ENCODE data around the gene GLI2. TPM values are rescaled to one million over a fixed set of nuclear protein-coding genes. Genes with fewer than 3 reads are reported as not detected.

Gene GLI2
- total RNA-seq, 1 experiment from 2014 or later = 1.4 TPM

GRCh38 chr2:120759543-120760331 lies 24.1 kb downstream of the GLI2 start:
- no peak for DNase-seq
- Mint-ChIP-seq H3K27ac (ENCODE audit: unreplicated experiment) (no peak overlapping the region), H3K36me3 (ENCODE audit: insufficient read depth, unreplicated experiment) (no peaks in the 10 kb centered on the region), H3K9me3 (ENCODE audit: low read depth, unreplicated experiment) (no peaks in the 10 kb centered on the region), H3K4me1 (ENCODE audit: low read depth, unreplicated experiment) (no peaks in the 10 kb centered on the region), H3K4me3 (ENCODE audit: low read depth, unreplicated experiment) (no peak overlapping the region), H3K27me3 (ENCODE audit: unreplicated experiment) (no peaks in the 10 kb centered on the region)
- TF ChIP-seq, protein P1, sequence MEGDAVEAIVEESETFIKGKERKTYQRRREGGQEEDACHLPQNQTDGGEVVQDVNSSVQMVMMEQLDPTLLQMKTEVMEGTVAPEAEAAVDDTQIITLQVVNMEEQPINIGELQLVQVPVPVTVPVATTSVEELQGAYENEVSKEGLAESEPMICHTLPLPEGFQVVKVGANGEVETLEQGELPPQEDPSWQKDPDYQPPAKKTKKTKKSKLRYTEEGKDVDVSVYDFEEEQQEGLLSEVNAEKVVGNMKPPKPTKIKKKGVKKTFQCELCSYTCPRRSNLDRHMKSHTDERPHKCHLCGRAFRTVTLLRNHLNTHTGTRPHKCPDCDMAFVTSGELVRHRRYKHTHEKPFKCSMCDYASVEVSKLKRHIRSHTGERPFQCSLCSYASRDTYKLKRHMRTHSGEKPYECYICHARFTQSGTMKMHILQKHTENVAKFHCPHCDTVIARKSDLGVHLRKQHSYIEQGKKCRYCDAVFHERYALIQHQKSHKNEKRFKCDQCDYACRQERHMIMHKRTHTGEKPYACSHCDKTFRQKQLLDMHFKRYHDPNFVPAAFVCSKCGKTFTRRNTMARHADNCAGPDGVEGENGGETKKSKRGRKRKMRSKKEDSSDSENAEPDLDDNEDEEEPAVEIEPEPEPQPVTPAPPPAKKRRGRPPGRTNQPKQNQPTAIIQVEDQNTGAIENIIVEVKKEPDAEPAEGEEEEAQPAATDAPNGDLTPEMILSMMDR (IDR thresholded peaks at IDR 0.05; ENCODE audit: unreplicated experiment) = no peak
- BruUV-seq (replicated peaks) = no TSS peak
- CTCF ChIA-PET = interaction anchor here (0.6 kb wide), 1 partner anchor 18 kb away, joined by 3 read pairs; no protein-coding TSS in a partner anchor
- intact Hi-C loops (cut with micrococcal nuclease; ENCODE audit: unreplicated experiment) = no loop called here

DNA sequence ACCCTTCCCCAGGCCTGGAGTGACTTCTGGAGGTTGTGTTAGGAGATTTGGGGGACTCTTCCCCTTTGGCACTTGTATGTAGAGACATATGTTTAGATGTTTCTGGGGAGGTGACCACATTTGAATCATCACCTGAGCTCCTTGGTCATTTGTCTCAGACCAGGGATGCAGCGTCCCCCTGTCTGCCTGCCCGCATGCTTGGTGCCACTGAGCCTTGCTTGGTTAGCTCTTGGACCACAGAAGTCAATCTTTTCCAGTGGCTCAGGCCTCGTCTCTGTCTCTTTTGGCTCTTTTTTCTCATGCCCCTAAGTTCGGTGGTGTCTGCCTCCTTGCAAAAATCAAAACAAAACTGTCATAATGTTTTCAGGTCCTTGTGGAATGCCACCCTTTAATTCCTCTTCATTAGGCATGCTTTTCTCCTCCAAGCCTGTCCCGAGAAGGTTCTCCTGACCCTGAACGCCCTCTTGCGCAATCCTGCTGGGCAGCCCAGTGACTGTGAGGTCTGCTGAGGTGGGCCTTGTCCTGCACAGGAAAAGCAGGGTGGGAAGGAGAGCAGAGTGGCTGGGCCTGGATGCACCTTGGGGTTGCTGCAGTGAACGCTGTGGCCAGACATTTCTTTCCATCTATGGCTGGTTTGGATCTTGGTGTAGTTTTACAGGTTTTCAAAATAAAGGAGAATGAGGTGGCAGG lies 24.9 kb downstream of the GLI2 start:
- H3K4me1 Mint-ChIP-seq (ENCODE audit: low read depth, unreplicated experiment) = no peaks in the 10 kb centered on the region
- TF ChIP-seq, protein P1 (IDR thresholded peaks at IDR 0.05; ENCODE audit: unreplicated experiment) = no peak
- no peak for DNase-seq
- H3K27me3 Mint-ChIP-seq (ENCODE audit: unreplicated experiment) = no peaks in the 10 kb centered on the region
- BruUV-seq (replicated peaks) = no TSS peak
- intact Hi-C loops (cut with micrococcal nuclease; ENCODE audit: unreplicated experiment) = no loop called here
- no peaks in the 10 kb centered on the region for H3K9me3 Mint-ChIP-seq (ENCODE audit: low read depth, unreplicated experiment)
- H3K27ac Mint-ChIP-seq (ENCODE audit: unreplicated experiment) = no peak overlapping the region
- no peaks in the 10 kb centered on the region for H3K36me3 Mint-ChIP-seq (ENCODE audit: insufficient read depth, unreplicated experiment)
- CTCF ChIA-PET = no interaction called here
- no peak overlapping the region for H3K4me3 Mint-ChIP-seq (ENCODE audit: low read depth, unreplicated experiment)

- H3K4me1 Mint-ChIP-seq (ENCODE audit: low read depth, unreplicated experiment) = no peaks in the 10 kb centered on the region
- TF ChIP-seq, protein P1 (IDR thresholded peaks at IDR 0.05; ENCODE audit: unreplicated experiment) = no peak
- no peak overlapping the region for H3K27ac Mint-ChIP-seq (ENCODE audit: unreplicated experiment)
- no peaks in the 10 kb centered on the region for H3K27me3 Mint-ChIP-seq (ENCODE audit: unreplicated experiment)
- H3K9me3 Mint-ChIP-seq (ENCODE audit: low read depth, unreplicated experiment) = no peaks in the 10 kb centered on the region
- CTCF ChIA-PET = no interaction called here
- BruUV-seq (replicated peaks) = no TSS peak
- intact Hi-C loops (cut with micrococcal nuclease; ENCODE audit: unreplicated experiment) = no loop called here
- no peak for DNase-seq
- H3K4me3 Mint-ChIP-seq (ENCODE audit: low read depth, unreplicated experiment) = no peak overlapping the region
- no peaks in the 10 kb centered on the region for H3K36me3 Mint-ChIP-seq (ENCODE audit: insufficient read depth, unreplicated experiment)
Observed at GRCh38 chr2:120761164-120761861, 25.6 kb downstream of the GLI2 start.

- Mint-ChIP-seq H3K27ac (ENCODE audit: unreplicated experiment) (no peak overlapping the region), H3K4me1 (ENCODE audit: low read depth, unreplicated experiment) (no peaks in the 10 kb centered on the region), H3K4me3 (ENCODE audit: low read depth, unreplicated experiment) (no peak overlapping the region), H3K9me3 (ENCODE audit: low read depth, unreplicated experiment) (no peaks in the 10 kb centered on the region), H3K27me3 (ENCODE audit: unreplicated experiment) (no peaks in the 10 kb centered on the region), H3K36me3 (ENCODE audit: insufficient read depth, unreplicated experiment) (no peaks in the 10 kb centered on the region)
- no peak for DNase-seq
- CTCF ChIA-PET = interaction anchor here (0.6 kb wide), 1 partner anchor 20 kb away, joined by 3 read pairs; no protein-coding TSS in a partner anchor
- TF ChIP-seq, protein P1 (IDR thresholded peaks at IDR 0.05; ENCODE audit: unreplicated experiment) = no peak
- BruUV-seq (replicated peaks) = no TSS peak
- intact Hi-C loops (cut with micrococcal nuclease; ENCODE audit: unreplicated experiment) = no loop called here
Observed at GRCh38 chr2:120761911-120762310, 26.2 kb downstream of the GLI2 start.

All from Calu3 (cell line).